H9 (cell line): ENCODE data around the gene FBXL14. TPM values are rescaled to one million over a fixed set of nuclear protein-coding genes. Genes with fewer than 3 reads are reported as not detected.

Experiments
- DNase-seq: peaks from one replicate; pipeline ENCODE4 v3.0.0-alpha.2; 2017
- H2AFZ ChIP-seq: one replicate; pipeline ENCODE4 v1.6.1; 2013; ENCODE audit warnings: mild to moderate bottlenecking, low read length, control low read depth, moderate library complexity
- H2AK5ac ChIP-seq: 2 replicates; pipeline ENCODE4 v1.6.1; 2013; ENCODE audit warnings: low read length, control low read depth, mixed read lengths; ENCODE audit not compliant: insufficient read length
- H2BK120ac ChIP-seq: one replicate; pipeline ENCODE4 v1.6.1; 2013; ENCODE audit warnings: low read depth, mild to moderate bottlenecking, low read length, control low read depth, inconsistent platforms; ENCODE audit not compliant: poor library complexity, severe bottlenecking
- H2BK12ac ChIP-seq: 2 replicates; pipeline ENCODE4 v1.6.1; 2013; ENCODE audit warnings: low read length, control low read depth, mixed read lengths, low read depth; ENCODE audit not compliant: insufficient read length
- H2BK15ac ChIP-seq: 2 replicates; pipeline ENCODE4 v1.6.1; 2013; ENCODE audit warnings: low read depth, low read length, control low read depth
- H2BK20ac ChIP-seq: one replicate; pipeline ENCODE4 v1.6.1; 2013; ENCODE audit warnings: low read depth, mild to moderate bottlenecking, low read length, control low read depth, inconsistent platforms; ENCODE audit not compliant: poor library complexity, severe bottlenecking
- H2BK5ac ChIP-seq: 2 replicates; pipeline ENCODE4 v1.6.1; 2013; ENCODE audit warnings: low read length, control low read depth, mixed read lengths; ENCODE audit not compliant: insufficient read length
- H3K14ac ChIP-seq: 2 replicates; pipeline ENCODE4 v1.6.1; 2013; ENCODE audit warnings: low read length, control low read depth; ENCODE audit not compliant: insufficient read depth
- H3K18ac ChIP-seq: 2 replicates; pipeline ENCODE4 v1.6.1; 2013; ENCODE audit warnings: low read depth, mild to moderate bottlenecking, mixed read lengths, low read length, control low read depth; ENCODE audit not compliant: insufficient read length
- H3K23ac ChIP-seq: 2 replicates; pipeline ENCODE4 v1.6.1; 2013; ENCODE audit warnings: low read length, control low read depth, mixed read lengths, low read depth; ENCODE audit not compliant: insufficient read length
- H3K23me2 ChIP-seq: 2 replicates; pipeline ENCODE4 v1.6.1; 2013; ENCODE audit warnings: low read depth, mild to moderate bottlenecking, mixed read lengths, low read length, control low read depth; ENCODE audit not compliant: insufficient read length, poor library complexity, severe bottlenecking
- H3K27ac ChIP-seq: 2 replicates; pipeline ENCODE4 v1.5.1; 2013; ENCODE audit warnings: low read length, control low read depth, mixed read lengths, low read depth; ENCODE audit not compliant: insufficient read length
- H3K27me3 ChIP-seq: 2 replicates; pipeline ENCODE4 v1.6.1; 2013; ENCODE audit warnings: low read length, control low read depth, inconsistent platforms; ENCODE audit not compliant: insufficient read depth
- H3K4ac ChIP-seq: 2 replicates; pipeline ENCODE4 v1.6.1; 2013; ENCODE audit warnings: low read depth, mild to moderate bottlenecking, control low read depth, inconsistent platforms, low read length, moderate library complexity
- H3K4me1 ChIP-seq: 2 replicates; pipeline ENCODE4 v1.6.1; 2013; ENCODE audit warnings: low read length, control low read depth, inconsistent platforms; ENCODE audit not compliant: insufficient read depth
- H3K4me2 ChIP-seq: 2 replicates; pipeline ENCODE4 v1.6.1; 2013; ENCODE audit warnings: low read length, control low read depth, mixed read lengths; ENCODE audit not compliant: insufficient read length, insufficient read depth
- H3K56ac ChIP-seq: 2 replicates; pipeline ENCODE4 v1.6.1; 2013; ENCODE audit warnings: low read depth, mild to moderate bottlenecking, mixed read lengths, low read length, control low read depth; ENCODE audit not compliant: insufficient read length
- H3K79me1 ChIP-seq: 2 replicates; pipeline ENCODE4 v1.6.1; 2013; ENCODE audit warnings: low read depth, mild to moderate bottlenecking, moderate library complexity, low read length, control low read depth, inconsistent platforms; ENCODE audit not compliant: insufficient read depth, poor library complexity, severe bottlenecking
- H3K79me2 ChIP-seq: 2 replicates; pipeline ENCODE4 v1.6.1; 2013; ENCODE audit warnings: low read length, control low read depth, inconsistent platforms; ENCODE audit not compliant: insufficient read depth
- H3K9ac ChIP-seq: 2 replicates; pipeline ENCODE4 v1.6.1; 2013; ENCODE audit warnings: low read length, control low read depth, mixed read lengths; ENCODE audit not compliant: insufficient read length; ENCODE audit errors: extremely low read depth
- H3K9me3 ChIP-seq: one replicate; pipeline ENCODE4 v1.6.1; 2013; ENCODE audit warnings: low read depth, low read length, inconsistent platforms; ENCODE audit not compliant: control insufficient read depth
- H3T11ph ChIP-seq: one replicate; pipeline ENCODE4 v1.6.1; 2013; ENCODE audit warnings: mild to moderate bottlenecking, low read length, control low read depth, inconsistent platforms
- H4K20me1 ChIP-seq: one replicate; pipeline ENCODE4 v1.6.1; 2013; ENCODE audit not compliant: control insufficient read depth, insufficient read length, insufficient read depth
- H4K5ac ChIP-seq: 2 replicates; pipeline ENCODE4 v1.6.1; 2013; ENCODE audit warnings: low read depth, mild to moderate bottlenecking, mixed read lengths, low read length, control low read depth; ENCODE audit not compliant: insufficient read length
- H4K8ac ChIP-seq: replicated peaks from 2 replicates; pipeline ENCODE4 v1.6.1; 2013; ENCODE audit warnings: low read length, control low read depth, mixed read lengths, low read depth; ENCODE audit not compliant: insufficient read length
- H4K91ac ChIP-seq: 2 replicates; pipeline ENCODE4 v1.6.1; 2013; ENCODE audit warnings: low read depth, mild to moderate bottlenecking, moderate library complexity, mixed read lengths, low read length, control low read depth; ENCODE audit not compliant: insufficient read length
- H3K27ac Mint-ChIP-seq, 3 experiments: 2 replicates in 2 of 3; 3 replicates in 1 of 3; pipeline ENCODE4 v1.8.0; 2020 to 2021; ENCODE audit warnings: mixed read lengths in 3 of 3, mild to moderate bottlenecking in 1 of 3, moderate library complexity in 1 of 3
- H3K27me3 Mint-ChIP-seq: 2 replicates; pipeline ENCODE4 v1.8.0; 2021; ENCODE audit warnings: low read depth, mild to moderate bottlenecking, moderate library complexity, mixed read lengths
- H3K36me3 Mint-ChIP-seq, 3 experiments: 2 replicates in 2 of 3; 3 replicates in 1 of 3; pipeline ENCODE4 v1.8.0; 2020 to 2021; ENCODE audit warnings: low read depth in 3 of 3, mixed read lengths in 3 of 3; ENCODE audit not compliant: insufficient read depth in 1 of 3
- H3K4me1 Mint-ChIP-seq, 2 experiments: 2 replicates each; pipeline ENCODE4 v1.8.0; 2020; ENCODE audit warnings: mixed read lengths in 2 of 2
- H3K4me3 Mint-ChIP-seq, 2 experiments: 2 replicates in 1 of 2; 3 replicates in 1 of 2; pipeline ENCODE4 v1.8.0; 2020 to 2021; ENCODE audit warnings: mild to moderate bottlenecking in 2 of 2, mixed read lengths in 2 of 2, moderate library complexity in 1 of 2
- H3K9me3 Mint-ChIP-seq, 2 experiments: 2 replicates in 1 of 2; 3 replicates in 1 of 2; pipeline ENCODE4 v1.8.0; 2020; ENCODE audit warnings: mild to moderate bottlenecking in 2 of 2, mixed read lengths in 2 of 2, moderate library complexity in 1 of 2
- CTCF ChIP-seq: fragments of 200-600 bp; sonication (generic); conservative IDR thresholded peaks from 3 replicates; pipeline ENCODE4 v1.8.0; 2021; ENCODE audit warnings: antibody characterized with exemption, mild to moderate bottlenecking
- WGBS: extraction: QIAGEN DNeasy Blood & Tissue Kit; methylation state at CpG from one replicate; pipeline ENCODE4 v1.1.7; 2013; ENCODE audit warnings: missing lambda C conversion rate, low lambda C conversion rate, mixed read lengths; ENCODE audit not compliant: insufficient read length; ENCODE audit errors: extremely low coverage; 5-methylcytosine and 5-hydroxymethylcytosine counted together
- total RNA-seq: library from RNA; stranded (reverse); gene quantifications from 2 replicates; pipeline ENCODE4 v1.2.1, GENCODE V29; 2021

FBXL14 gene
- total RNA-seq, 1 experiment from 2014 or later, result 15.6 TPM

DNA sequence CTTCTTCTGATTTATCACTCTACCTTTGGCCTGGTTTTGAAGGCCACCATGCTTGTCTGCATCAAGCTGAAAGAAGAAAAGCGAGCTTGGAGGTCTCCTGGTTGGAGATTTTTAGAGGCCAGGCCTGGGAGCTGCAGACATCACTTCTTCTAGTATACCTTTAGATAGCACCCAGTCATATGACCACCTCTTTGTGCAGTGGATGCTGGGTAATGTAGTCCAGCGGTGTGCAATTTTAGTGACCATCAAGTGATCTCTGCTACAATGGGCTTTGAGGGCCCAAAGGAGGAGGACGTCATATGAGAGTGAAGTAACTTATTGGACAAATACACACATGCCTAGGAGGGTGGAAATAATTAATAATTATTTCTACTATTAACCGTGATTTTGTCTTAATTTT lies 19.5 kb upstream of the FBXL14 start:
- Histone ChIP-seq H3K23ac (no peak overlapping the region), H3K14ac (no peak overlapping the region), H3K56ac (no peak overlapping the region), H2BK120ac (no peak overlapping the region), H3K23me2 (no peaks in the 10 kb centered on the region), H4K5ac (no peak overlapping the region), H2BK15ac (no peak overlapping the region), H2BK12ac (no peak overlapping the region), H3K18ac (no peak overlapping the region), H3K79me1 (no peaks in the 10 kb centered on the region), H3K9ac (no peak overlapping the region), H3K9me3 (no peaks in the 10 kb centered on the region), H4K20me1 (no peaks in the 10 kb centered on the region), H3K4me1 (no peaks in the 10 kb centered on the region), H2BK20ac (no peak overlapping the region), H4K8ac (no peak overlapping the region), H2BK5ac (no peak overlapping the region), H3K4ac (no peak overlapping the region), H3K27me3 (no peaks in the 10 kb centered on the region), H3K27ac (no peak overlapping the region), H3K79me2 (no peaks in the 10 kb centered on the region), H3K4me2 (no peak overlapping the region), H4K91ac (no peak overlapping the region), H2AFZ (peak overlapping the region; percentile 87), H2AK5ac (no peak overlapping the region), H3T11ph (no peak overlapping the region)
- WGBS, result no CpG with 5 or more reads among the region's 4 CpGs
- H3K27ac Mint-ChIP-seq, result no peak overlapping the region
- no peak for DNase-seq
- no peak for TF ChIP-seq CTCF
- no peaks in the 10 kb centered on the region for H3K36me3 Mint-ChIP-seq
- H3K9me3 Mint-ChIP-seq, result no peaks in the 10 kb centered on the region
- H3K27me3 Mint-ChIP-seq, result peaks cover 37% of the 10 kb centered on the region
- peaks cover 4 to 8% of the 10 kb centered on the region in 2 experiments; a peak in 3 of 4 replicates for H3K4me1 Mint-ChIP-seq
- no peak overlapping the region for H3K4me3 Mint-ChIP-seq
